ENCODE results near the gene TRIM38.
A peak's percentile ranks its signal among the peaks of the same experiment; 100 is the strongest.

DNA sequence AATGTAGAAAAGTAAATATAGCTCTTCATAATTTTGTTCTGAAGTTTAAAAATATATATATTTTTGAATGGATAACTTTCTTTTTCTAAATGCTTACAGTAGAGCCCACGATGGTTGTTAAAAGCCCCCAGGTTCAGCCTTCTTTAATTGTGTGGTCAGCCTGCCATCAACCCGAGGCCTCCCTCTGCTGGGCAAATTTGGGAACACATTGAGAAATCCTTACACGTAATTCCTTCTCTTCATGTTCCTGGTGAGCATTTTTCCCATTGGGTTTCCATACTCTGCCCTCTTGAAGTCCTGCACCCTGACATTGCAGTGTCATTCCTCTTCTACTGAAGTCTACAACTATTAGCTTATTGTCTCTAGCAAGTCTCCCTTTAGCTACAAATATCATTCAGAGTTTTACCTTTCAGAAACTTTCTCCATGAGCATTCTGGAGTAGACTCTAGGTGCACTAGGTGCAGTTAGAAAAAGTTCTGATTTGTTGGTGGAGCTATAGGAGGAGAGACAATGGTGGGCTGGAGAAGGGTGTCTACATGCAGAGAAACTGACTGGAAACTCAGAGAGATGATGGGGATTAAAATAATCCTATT is 40.6 kb downstream of the TRIM38 start:
- peak; percentile 71 for TF ChIP-seq CTCF (IDR thresholded peaks at IDR 0.05; ENCODE audit: poor library complexity)
- no peak for TF ChIP-seq EZH2phosphoT487 (IDR thresholded peaks at IDR 0.05; ENCODE audit: low read depth, severe bottlenecking, unreplicated experiment)
